ENCODE results near the gene PIK3CB. TPM values are rescaled to one million over a fixed set of nuclear protein-coding genes. Genes with fewer than 3 reads are reported as not detected.
"Not testable (repeated sequence)": the region's sequence is repeated elsewhere in the genome, so short reads cannot be mapped to it uniquely, and the experiment has no call there.

The PIK3CB gene
- total RNA-seq, 1 donor from 2014 or later: 16.7 TPM

GRCh38 chr3:138609898-138610266, 224.8 kb downstream of the PIK3CB start:
- Mint-ChIP-seq H3K4me1 (ENCODE audit: unreplicated experiment) (peaks cover 8% of the 10 kb centered on the region), H3K27ac (ENCODE audit: unreplicated experiment) (peak overlapping the region; percentile 88), H3K36me3 (ENCODE audit: unreplicated experiment) (peaks cover 2% of the 10 kb centered on the region), H3K4me3 (ENCODE audit: unreplicated experiment) (peak overlapping the region; percentile 72), H3K27me3 (ENCODE audit: unreplicated experiment) (no peaks in the 10 kb centered on the region), H3K9me3 (ENCODE audit: unreplicated experiment) (no peaks in the 10 kb centered on the region)
- no peak for DNase-seq (ENCODE audit: extremely low spot score, unreplicated experiment)
- TF ChIP-seq CTCF (IDR thresholded peaks at IDR 0.05): no peak

DNA sequence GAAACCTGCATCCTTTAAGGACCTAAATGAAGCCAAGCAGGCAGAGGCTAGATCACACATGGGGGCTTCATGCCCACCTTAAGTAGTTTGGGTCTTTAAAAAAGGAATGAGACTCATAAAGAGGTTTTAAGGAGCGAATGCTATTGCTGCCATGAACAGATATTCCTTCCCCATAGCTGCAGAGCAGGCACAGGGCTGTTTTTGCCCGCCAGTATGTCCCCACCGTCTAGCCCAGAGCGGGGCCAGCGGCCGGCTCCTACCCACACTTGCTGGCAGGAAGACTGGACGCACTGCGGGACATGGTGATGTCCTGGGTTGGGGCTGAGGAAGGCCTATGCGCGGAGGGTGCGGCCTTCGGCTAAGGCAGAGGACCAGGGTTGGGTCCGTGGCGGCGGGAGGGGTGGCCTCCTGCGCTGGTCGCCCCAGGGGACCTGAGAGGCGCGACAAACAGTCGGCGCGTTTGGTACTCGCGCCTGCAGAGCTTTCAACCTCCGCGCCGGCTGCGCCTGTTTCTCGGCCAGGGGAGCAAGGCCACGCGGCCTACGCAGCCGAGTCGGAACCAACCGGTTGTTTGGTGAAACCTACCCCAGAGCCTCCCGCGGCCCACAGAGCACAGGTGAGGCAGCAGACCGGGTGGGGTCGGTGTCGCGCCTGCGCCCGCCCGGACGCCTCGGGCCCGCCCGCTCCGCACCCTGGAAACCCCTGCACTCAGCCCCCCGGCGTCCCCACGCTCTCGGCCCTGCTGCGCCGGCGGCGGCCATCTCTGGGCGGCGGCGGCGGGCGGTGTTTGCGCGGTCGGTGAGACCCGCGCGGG, 226.2 kb downstream of the PIK3CB start, which contains the start of gene FAIM:
Gene FAIM, plus strand, starts transcription at position 450 of the 814 bp plus-strand sequence. CDS start 10,956 bp downstream, outside the sequence.
- H3K9me3 Mint-ChIP-seq (ENCODE audit: unreplicated experiment): no peaks in the 10 kb centered on the region
- H3K4me1 Mint-ChIP-seq (ENCODE audit: unreplicated experiment): peaks cover 8% of the 10 kb centered on the region
- TF ChIP-seq CTCF (IDR thresholded peaks at IDR 0.05): no peak
- H3K4me3 Mint-ChIP-seq (ENCODE audit: unreplicated experiment): peak within 1 kb of the TSS; percentile 72
- no peaks in the 10 kb centered on the region for H3K27me3 Mint-ChIP-seq (ENCODE audit: unreplicated experiment)
- peak; percentile 88 for DNase-seq (ENCODE audit: extremely low spot score, unreplicated experiment)
- peaks cover 2% of the 10 kb centered on the region for H3K36me3 Mint-ChIP-seq (ENCODE audit: unreplicated experiment)
- peak within 1 kb of the TSS; percentile 88 for H3K27ac Mint-ChIP-seq (ENCODE audit: unreplicated experiment)

GRCh38 chr3:138604106-138604595, 230.6 kb downstream of the PIK3CB start:
- DNase-seq (ENCODE audit: extremely low spot score, unreplicated experiment); H3K27ac Mint-ChIP-seq (ENCODE audit: unreplicated experiment); H3K36me3 Mint-ChIP-seq (ENCODE audit: unreplicated experiment); H3K4me1 Mint-ChIP-seq (ENCODE audit: unreplicated experiment); H3K9me3 Mint-ChIP-seq (ENCODE audit: unreplicated experiment); H3K27me3 Mint-ChIP-seq (ENCODE audit: unreplicated experiment); H3K4me3 Mint-ChIP-seq (ENCODE audit: unreplicated experiment): not testable (repeated sequence)

Other genes starting within 250 kb of the PIK3CB start
- 16.0 and 16.1 TPM in 2 replicates for gene CEP70, start 240.7 kb downstream of the PIK3CB start, total RNA-seq
- gene FAIM, start 226.2 kb downstream of the PIK3CB start, total RNA-seq: 8.5 and 9.7 TPM in 2 replicates
- 0.21 and 0.24 TPM in 2 replicates for gene FOXL2, start 112.2 kb upstream of the PIK3CB start, total RNA-seq
- gene FOXL2NB, start 112.3 kb upstream of the PIK3CB start, total RNA-seq: 0.21 TPM in 1 of 2 replicates, not detected in the other
- not detected in 2 replicates for gene PRR23A, start 171.3 kb upstream of the PIK3CB start, total RNA-seq
- gene PRR23B, start 186.0 kb upstream of the PIK3CB start, total RNA-seq: not detected in 2 replicates
- not detected in 2 replicates for gene PRR23C, start 210.0 kb upstream of the PIK3CB start, total RNA-seq